ENCODE data around the gene MAPK8.

Gene MAPK8

DNA sequence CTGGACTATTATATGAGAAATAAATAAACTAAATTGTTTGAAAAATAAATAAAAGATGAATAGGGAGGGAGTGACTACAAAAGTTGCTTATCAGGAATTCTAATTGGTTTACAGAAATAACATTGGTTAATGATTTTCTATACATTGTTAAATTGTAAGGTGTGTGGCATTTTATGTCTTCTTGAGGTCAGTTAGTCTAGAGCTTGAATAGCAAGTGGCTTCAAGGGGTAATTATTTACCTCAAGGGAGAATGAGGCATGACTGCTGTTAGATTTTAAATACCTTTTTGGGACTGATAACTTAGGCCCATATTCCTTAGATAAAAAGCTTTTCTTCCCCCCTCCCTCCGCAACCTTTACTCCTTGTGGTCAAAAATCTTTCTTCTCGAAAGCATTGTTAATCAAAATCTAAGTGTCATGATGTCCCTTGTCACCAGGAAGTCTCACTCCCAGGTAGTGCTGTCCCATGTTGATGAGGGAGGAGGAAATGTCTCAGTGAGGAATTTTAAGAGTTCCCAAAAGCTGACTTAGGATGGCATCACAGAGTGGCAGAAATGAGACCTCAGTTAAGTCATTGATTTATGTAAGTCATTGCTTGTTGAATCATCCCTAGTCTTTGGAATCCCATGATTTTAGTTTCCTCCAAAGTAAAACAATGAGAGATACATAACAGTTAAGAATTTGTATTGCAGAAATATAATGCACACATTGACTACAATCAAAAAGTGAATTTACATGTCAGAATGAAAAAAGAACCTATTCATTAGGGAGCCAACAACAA is 71.5 kb downstream of the MAPK8 start:
- H3K4me3 ChIP-seq (ENCODE audit: low read depth, low read length) = no peak overlapping the region
- DNase-seq (ENCODE audit: low read depth) = no peak
- TF ChIP-seq, protein P1, sequence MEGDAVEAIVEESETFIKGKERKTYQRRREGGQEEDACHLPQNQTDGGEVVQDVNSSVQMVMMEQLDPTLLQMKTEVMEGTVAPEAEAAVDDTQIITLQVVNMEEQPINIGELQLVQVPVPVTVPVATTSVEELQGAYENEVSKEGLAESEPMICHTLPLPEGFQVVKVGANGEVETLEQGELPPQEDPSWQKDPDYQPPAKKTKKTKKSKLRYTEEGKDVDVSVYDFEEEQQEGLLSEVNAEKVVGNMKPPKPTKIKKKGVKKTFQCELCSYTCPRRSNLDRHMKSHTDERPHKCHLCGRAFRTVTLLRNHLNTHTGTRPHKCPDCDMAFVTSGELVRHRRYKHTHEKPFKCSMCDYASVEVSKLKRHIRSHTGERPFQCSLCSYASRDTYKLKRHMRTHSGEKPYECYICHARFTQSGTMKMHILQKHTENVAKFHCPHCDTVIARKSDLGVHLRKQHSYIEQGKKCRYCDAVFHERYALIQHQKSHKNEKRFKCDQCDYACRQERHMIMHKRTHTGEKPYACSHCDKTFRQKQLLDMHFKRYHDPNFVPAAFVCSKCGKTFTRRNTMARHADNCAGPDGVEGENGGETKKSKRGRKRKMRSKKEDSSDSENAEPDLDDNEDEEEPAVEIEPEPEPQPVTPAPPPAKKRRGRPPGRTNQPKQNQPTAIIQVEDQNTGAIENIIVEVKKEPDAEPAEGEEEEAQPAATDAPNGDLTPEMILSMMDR (IDR thresholded peaks at IDR 0.05; ENCODE audit: low read depth, low read length, missing control alignments) = no peak

DNA sequence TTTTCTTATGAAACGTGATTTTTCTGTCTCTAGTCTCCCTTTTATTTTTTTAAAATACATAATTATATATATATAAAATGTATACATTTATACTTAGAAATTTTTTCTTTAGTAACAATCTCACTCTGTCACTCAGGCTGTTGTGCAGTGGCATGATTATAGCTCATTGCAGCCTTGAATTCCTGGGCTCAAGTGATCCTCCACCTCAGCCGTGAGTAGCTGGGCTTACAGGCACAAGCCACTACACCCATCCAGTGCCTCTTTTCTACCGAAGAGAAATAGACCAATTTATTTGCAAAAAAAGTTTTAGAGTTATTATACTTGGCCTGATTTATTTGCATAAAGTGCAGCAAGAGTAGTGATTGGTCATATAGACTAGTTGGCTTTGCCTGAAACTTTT is 72.2 kb downstream of the MAPK8 start:
- DNase-seq (ENCODE audit: low read depth) = no peak
- TF ChIP-seq, protein P1 (IDR thresholded peaks at IDR 0.05; ENCODE audit: low read depth, low read length, missing control alignments) = no peak
- H3K4me3 ChIP-seq (ENCODE audit: low read depth, low read length) = no peak overlapping the region

DNA sequence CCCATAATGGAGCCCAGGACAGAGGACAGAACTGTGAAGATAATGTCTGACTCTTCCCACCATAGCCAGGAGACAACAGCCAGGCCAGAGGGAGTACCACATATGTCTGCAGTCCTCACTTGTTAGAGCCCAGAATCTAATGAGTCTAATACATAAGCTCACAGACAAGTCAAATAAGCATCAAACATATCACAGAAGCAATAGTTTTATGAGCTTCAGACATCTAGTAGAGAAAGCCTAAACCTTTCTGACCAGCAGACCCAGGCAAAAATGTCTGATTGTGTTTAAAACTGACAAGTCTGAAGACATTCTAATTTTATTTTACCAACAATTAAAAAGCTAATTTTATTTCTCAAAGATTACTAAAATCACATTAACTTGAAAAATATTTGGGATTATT is 75.5 kb downstream of the MAPK8 start:
- TF ChIP-seq, protein P1 (IDR thresholded peaks at IDR 0.05; ENCODE audit: low read depth, low read length, missing control alignments) = no peak
- H3K4me3 ChIP-seq (ENCODE audit: low read depth, low read length) = no peak overlapping the region
- DNase-seq (ENCODE audit: low read depth) = no peak

DNA sequence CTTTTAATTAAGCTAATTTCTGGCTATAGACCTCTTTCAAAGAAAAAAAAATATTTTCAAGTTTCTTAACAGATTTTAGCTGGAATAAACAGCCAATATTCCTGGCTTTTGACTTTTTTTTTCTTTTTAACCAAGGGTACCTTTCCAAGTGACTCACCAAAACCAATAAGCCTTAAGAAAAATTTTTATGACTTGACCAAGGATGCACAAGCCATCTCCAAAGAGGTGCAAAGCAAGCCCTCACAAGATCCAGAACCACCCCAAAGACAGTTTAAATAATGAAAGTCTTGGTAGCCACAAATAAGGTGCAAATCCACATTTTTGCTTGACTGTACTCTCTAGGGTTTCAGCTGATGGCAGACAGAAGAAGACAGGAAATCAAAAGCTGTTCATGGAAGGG is 76.5 kb downstream of the MAPK8 start:
- no peak for DNase-seq (ENCODE audit: low read depth)
- TF ChIP-seq, protein P1 (IDR thresholded peaks at IDR 0.05; ENCODE audit: low read depth, low read length, missing control alignments) = no peak
- H3K4me3 ChIP-seq (ENCODE audit: low read depth, low read length) = no peak overlapping the region

DNA sequence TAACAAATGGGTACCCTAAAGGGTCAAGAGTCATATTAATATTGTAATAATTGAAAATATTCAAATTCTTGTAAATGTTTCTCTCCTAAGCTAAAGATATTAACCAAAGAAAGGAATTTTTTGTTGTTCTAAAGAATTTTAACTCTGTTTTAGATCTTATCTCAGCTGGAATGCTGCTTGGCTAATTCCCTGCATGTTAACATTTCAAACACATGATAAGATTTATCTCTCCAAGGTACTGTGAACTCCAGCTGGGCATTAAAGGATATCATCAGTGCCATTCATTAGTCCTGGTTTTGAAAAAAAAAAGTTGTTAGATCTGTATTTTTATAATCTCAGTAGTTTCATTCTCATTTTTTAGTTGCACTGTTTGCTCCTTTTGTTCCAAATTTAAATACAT is 76.9 kb downstream of the MAPK8 start:
- DNase-seq (ENCODE audit: low read depth) = no peak
- no peak overlapping the region for H3K4me3 ChIP-seq (ENCODE audit: low read depth, low read length)
- TF ChIP-seq, protein P1 (IDR thresholded peaks at IDR 0.05; ENCODE audit: low read depth, low read length, missing control alignments) = no peak

DNA sequence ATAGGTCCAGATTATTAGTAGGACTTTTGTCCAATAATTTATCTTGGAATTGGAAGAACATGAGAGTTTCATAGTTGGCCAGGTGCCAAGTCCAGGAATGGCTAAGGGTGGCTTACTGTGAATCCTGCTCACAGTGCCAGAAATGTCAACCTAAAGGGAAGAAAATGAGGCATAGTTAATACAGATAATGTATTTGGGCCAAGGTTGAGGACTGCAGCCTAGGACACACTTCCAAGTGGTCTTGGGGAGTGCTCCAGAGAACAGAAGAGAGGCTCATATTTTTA is 78.2 kb downstream of the MAPK8 start:
- no peak for DNase-seq (ENCODE audit: low read depth)
- TF ChIP-seq, protein P1 (IDR thresholded peaks at IDR 0.05; ENCODE audit: low read depth, low read length, missing control alignments) = no peak
- no peak overlapping the region for H3K4me3 ChIP-seq (ENCODE audit: low read depth, low read length)

DNA sequence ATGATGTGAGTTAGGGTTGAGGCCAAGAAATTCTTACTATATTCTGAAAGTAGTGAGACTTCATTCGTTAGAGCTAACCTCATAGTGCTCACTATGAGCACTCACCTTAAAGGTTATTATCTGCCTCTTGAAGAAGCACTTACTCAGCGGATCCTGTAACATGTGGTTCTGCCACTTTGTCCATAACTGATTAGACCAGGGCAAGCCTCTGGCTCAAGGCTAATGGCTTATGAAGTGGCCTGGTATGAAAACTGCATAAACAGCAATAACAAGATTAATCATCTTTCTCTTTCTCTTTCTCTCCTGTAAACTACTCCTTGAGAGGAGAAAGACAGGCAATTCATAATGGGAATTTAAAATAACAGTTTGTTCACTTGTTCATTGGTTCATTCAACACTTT is 82.8 kb downstream of the MAPK8 start:
- TF ChIP-seq, protein P1 (IDR thresholded peaks at IDR 0.05; ENCODE audit: low read depth, low read length, missing control alignments) = no peak
- no peak overlapping the region for H3K4me3 ChIP-seq (ENCODE audit: low read depth, low read length)
- no peak for DNase-seq (ENCODE audit: low read depth)
